ENCODE measurements around the gene IL19. TPM values are rescaled to one million over a fixed set of nuclear protein-coding genes. Genes with fewer than 3 reads are reported as not detected.

The IL19 gene
- total and polyA plus RNA-seq, 2 donors (not counting 3 experiments of a cell fraction or from before 2014, with no cell fraction given), result not detected

DNA sequence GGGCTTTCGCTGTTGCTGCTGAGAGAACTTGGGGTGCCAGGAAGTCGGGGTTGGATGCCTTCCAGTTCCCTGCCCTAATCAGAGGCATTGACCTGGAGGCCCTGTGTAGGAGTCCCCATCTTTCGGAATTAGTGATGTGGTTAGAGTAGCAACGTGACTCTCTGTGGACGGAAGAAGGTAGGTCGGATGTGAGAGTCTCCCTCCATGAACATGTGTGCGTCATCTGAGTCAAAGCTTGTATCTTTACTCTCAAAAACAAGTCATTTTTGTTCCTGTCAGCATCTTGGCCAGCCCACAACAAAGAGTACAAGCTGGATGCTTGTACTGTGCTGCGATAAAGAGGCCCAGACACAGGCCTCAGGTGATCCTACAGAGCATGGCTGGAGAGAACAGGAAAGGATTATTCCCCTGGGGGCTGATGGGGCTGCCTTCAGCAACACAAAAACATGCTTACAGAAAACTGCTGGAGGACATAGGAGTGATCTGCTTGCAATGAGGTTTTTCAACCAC is 32.7 kb downstream of the IL19 start:
- H2AFZ ChIP-seq (ENCODE audit: low read depth, low read length), result no peak overlapping the region
- no peak overlapping the region for H3K4me2 ChIP-seq (ENCODE audit: insufficient read depth, low read length)
- FAIRE-seq (no peak), DNase-seq (ENCODE audit: low read depth, low spot score) (no peak)
- intact Hi-C loops (cut with micrococcal nuclease) (no loop called here), dilution Hi-C loops (cut with MboI; ENCODE audit: extremely low pct_ligation_motif_present, low sequenced_read_pairs) (no loop called here)
- H3K36me3 ChIP-seq (ENCODE audit: control insufficient read depth in 2 of 2, extremely low read depth in 1 of 2, insufficient read depth in 2 of 2, low read length in 2 of 2), result no peaks in the 10 kb centered on the region
- ChIA-PET CTCF (interaction anchor here (1.2 kb wide), 1 partner anchor 109 kb away, joined by 3 read pairs; no protein-coding TSS in a partner anchor), POLR2A (no interaction called here)
- no peak overlapping the region for H3K9ac ChIP-seq (replicated peaks; ENCODE audit: extremely low read depth, insufficient read depth, low read length)
- no peaks in the 10 kb centered on the region for H3K79me2 ChIP-seq (ENCODE audit: control insufficient read depth, insufficient read depth, low read length)
- no peak overlapping the region for H3K4me3 ChIP-seq (replicated peaks in 1 of 3; ENCODE audit: insufficient read depth in 1 of 3, low read depth in 1 of 3, low read length in 3 of 3)
- no peaks in the 10 kb centered on the region for H4K20me1 ChIP-seq (replicated peaks; ENCODE audit: control insufficient read depth, extremely low read depth, insufficient read depth, low read length)
- H3K27ac ChIP-seq (ENCODE audit: insufficient read depth, low read depth, low read length), result no peak overlapping the region
- TF ChIP-seq GATA2 (IDR thresholded peaks at IDR 0.05; ENCODE audit: insufficient read depth, insufficient read length, low read depth, low read length) (no peak), JUN (IDR thresholded peaks at IDR 0.05; ENCODE audit: borderline replicate concordance, insufficient read depth, insufficient read length, low read depth) (no peak), MYC (IDR thresholded peaks at IDR 0.05; ENCODE audit: low read depth, low read length) (no peak), FOS (IDR thresholded peaks at IDR 0.05; ENCODE audit: borderline replicate concordance, insufficient read depth, low read length) (no peak), EZH2 (IDR thresholded peaks at IDR 0.05; ENCODE audit: borderline replicate concordance, low read depth, low read length, severe bottlenecking) (no peak), POLR2A (IDR thresholded peaks at IDR 0.05; ENCODE audit: low read depth, low read length) (no peak), POLR2AphosphoS5 (IDR thresholded peaks at IDR 0.05; ENCODE audit: insufficient read depth, low read depth, low read length) (no peak)
- TF ChIP-seq, protein P1, sequence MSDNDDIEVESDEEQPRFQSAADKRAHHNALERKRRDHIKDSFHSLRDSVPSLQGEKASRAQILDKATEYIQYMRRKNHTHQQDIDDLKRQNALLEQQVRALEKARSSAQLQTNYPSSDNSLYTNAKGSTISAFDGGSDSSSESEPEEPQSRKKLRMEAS (IDR thresholded peaks at IDR 0.05; ENCODE audit: insufficient read depth, insufficient read length), result no peak
- TF ChIP-seq, protein P2, sequence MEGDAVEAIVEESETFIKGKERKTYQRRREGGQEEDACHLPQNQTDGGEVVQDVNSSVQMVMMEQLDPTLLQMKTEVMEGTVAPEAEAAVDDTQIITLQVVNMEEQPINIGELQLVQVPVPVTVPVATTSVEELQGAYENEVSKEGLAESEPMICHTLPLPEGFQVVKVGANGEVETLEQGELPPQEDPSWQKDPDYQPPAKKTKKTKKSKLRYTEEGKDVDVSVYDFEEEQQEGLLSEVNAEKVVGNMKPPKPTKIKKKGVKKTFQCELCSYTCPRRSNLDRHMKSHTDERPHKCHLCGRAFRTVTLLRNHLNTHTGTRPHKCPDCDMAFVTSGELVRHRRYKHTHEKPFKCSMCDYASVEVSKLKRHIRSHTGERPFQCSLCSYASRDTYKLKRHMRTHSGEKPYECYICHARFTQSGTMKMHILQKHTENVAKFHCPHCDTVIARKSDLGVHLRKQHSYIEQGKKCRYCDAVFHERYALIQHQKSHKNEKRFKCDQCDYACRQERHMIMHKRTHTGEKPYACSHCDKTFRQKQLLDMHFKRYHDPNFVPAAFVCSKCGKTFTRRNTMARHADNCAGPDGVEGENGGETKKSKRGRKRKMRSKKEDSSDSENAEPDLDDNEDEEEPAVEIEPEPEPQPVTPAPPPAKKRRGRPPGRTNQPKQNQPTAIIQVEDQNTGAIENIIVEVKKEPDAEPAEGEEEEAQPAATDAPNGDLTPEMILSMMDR (IDR thresholded peaks at IDR 0.05; ENCODE audit: extremely low read depth in 1 of 2, insufficient read depth in 1 of 2, low read depth in 1 of 2, low read length in 2 of 2), result no peak
- H3K4me1 ChIP-seq (ENCODE audit: control insufficient read depth, extremely low read depth, insufficient read depth, low read length), result no peaks in the 10 kb centered on the region
- H3K9me1 ChIP-seq (replicated peaks; ENCODE audit: control insufficient read depth, extremely low read depth, insufficient read depth, low read length), result no peaks in the 10 kb centered on the region
- H3K27me3 ChIP-seq (ENCODE audit: control insufficient read depth in 2 of 2, insufficient read depth in 2 of 2, low read length in 2 of 2), result peaks cover 3 to 17% of the 10 kb centered on the region in 2 experiments
- no peaks in the 10 kb centered on the region for H3K9me3 ChIP-seq (replicated peaks; ENCODE audit: control insufficient read depth, insufficient read depth, low read length)
- no TSS peak for BruUV-seq (replicated peaks)

Measured in endothelial cell of umbilical vein (primary cell).